HL-60 (cell line): ENCODE data around the gene GALNT9.

Experiments used
- POLR2AphosphoS5 ChIP-seq: IDR thresholded peaks from 2 replicates; pipeline ENCODE4 v1.6.1; 2012; ENCODE audit warnings: low read depth
- REST ChIP-seq: IDR thresholded peaks from 2 replicates; pipeline ENCODE4 v1.6.1; 2012; ENCODE audit warnings: low read depth; ENCODE audit not compliant: insufficient replicate concordance
- SPI1 ChIP-seq: IDR thresholded peaks from 2 replicates; pipeline ENCODE4 v1.6.1; 2012; ENCODE audit warnings: low read depth, mild to moderate bottlenecking, borderline replicate concordance
- TF ChIP-seq, protein P1 (sequence below): IDR thresholded peaks from one replicate; pipeline ENCODE4 v1.5.1; 2011; ENCODE audit warnings: low read length, control low read depth, inconsistent platforms; ENCODE audit not compliant: insufficient read depth

GRCh38 chr12:132268674-132269073, 60.7 kb downstream of the GALNT9 start:
- TF ChIP-seq, protein P1, sequence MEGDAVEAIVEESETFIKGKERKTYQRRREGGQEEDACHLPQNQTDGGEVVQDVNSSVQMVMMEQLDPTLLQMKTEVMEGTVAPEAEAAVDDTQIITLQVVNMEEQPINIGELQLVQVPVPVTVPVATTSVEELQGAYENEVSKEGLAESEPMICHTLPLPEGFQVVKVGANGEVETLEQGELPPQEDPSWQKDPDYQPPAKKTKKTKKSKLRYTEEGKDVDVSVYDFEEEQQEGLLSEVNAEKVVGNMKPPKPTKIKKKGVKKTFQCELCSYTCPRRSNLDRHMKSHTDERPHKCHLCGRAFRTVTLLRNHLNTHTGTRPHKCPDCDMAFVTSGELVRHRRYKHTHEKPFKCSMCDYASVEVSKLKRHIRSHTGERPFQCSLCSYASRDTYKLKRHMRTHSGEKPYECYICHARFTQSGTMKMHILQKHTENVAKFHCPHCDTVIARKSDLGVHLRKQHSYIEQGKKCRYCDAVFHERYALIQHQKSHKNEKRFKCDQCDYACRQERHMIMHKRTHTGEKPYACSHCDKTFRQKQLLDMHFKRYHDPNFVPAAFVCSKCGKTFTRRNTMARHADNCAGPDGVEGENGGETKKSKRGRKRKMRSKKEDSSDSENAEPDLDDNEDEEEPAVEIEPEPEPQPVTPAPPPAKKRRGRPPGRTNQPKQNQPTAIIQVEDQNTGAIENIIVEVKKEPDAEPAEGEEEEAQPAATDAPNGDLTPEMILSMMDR: no peak
- TF ChIP-seq REST (no peak), POLR2AphosphoS5 (no peak), SPI1 (no peak)
